ENCODE measurements around the gene GADL1.

DNA sequence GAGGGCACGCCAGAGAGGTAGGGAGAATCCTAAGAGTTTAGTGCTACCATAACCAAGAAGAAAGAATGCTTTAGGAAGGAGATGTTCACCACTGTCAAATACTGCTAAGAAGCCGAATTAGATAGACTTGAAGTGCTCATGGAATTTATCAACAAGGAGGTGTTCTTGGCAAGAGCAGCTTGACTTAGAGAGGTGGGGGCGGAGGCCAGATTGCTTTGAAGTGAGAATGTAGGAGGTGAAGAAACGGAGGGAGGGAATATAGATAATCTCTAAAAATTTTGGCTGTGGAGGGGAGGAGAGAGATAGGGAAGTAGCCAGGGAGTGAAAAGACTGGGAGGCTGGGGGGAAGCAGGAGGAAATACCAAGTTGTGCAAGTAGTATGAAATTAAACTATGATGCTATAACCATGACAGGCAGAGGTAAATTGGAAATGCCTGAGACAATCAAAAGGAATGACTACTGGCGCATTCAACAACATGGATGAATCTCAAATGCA lies 35.5 kb downstream of the GADL1 start:
- TF ChIP-seq, protein P1, sequence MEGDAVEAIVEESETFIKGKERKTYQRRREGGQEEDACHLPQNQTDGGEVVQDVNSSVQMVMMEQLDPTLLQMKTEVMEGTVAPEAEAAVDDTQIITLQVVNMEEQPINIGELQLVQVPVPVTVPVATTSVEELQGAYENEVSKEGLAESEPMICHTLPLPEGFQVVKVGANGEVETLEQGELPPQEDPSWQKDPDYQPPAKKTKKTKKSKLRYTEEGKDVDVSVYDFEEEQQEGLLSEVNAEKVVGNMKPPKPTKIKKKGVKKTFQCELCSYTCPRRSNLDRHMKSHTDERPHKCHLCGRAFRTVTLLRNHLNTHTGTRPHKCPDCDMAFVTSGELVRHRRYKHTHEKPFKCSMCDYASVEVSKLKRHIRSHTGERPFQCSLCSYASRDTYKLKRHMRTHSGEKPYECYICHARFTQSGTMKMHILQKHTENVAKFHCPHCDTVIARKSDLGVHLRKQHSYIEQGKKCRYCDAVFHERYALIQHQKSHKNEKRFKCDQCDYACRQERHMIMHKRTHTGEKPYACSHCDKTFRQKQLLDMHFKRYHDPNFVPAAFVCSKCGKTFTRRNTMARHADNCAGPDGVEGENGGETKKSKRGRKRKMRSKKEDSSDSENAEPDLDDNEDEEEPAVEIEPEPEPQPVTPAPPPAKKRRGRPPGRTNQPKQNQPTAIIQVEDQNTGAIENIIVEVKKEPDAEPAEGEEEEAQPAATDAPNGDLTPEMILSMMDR (IDR thresholded peaks at IDR 0.05; ENCODE audit: low read length): no peak
- no peak for TF ChIP-seq EZH2 (IDR thresholded peaks at IDR 0.05; ENCODE audit: borderline replicate concordance, low read length)

Data from OCI-LY1 (cell line).